Measurements from ENCODE around the gene PTPRD. TPM values are rescaled to one million over a fixed set of nuclear protein-coding genes. Genes with fewer than 3 reads are reported as not detected.
A peak's percentile ranks its signal among the peaks of the same experiment; 100 is the strongest.

PTPRD gene
- total RNA-seq, 1 donor from 2014 or later = 532 TPM

DNA sequence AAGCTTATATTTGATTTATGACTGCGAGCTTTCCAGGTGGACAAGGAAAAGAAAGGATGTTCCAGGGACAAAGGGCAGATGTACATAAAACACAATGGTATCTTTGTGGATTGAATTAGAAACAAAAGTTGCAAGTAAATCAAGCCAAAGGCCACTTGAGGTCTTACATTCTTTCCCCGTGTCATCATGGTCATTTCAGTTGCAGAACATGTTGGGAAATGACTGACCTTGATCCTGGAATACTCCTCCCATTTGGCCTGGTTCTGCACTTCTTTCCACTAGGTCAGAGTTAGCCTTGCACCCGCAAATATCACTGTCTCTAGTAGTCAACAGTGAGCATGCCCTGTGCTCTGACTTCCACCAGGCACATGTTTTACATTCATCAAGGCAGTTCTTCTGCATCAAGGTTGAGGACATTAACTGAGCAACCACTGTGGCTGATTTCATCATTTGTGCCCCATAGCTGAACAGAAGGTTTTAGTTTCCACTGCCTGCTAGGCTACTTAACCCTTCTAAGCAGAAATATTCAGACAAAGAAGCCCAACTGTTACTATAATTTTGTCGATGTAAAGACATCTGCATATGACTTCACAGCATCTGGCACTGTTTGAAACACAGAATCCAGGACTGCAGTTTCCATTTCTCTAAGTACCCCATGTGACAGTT lies 1651.5 kb downstream of the PTPRD start:
- TF ChIP-seq, protein P1, sequence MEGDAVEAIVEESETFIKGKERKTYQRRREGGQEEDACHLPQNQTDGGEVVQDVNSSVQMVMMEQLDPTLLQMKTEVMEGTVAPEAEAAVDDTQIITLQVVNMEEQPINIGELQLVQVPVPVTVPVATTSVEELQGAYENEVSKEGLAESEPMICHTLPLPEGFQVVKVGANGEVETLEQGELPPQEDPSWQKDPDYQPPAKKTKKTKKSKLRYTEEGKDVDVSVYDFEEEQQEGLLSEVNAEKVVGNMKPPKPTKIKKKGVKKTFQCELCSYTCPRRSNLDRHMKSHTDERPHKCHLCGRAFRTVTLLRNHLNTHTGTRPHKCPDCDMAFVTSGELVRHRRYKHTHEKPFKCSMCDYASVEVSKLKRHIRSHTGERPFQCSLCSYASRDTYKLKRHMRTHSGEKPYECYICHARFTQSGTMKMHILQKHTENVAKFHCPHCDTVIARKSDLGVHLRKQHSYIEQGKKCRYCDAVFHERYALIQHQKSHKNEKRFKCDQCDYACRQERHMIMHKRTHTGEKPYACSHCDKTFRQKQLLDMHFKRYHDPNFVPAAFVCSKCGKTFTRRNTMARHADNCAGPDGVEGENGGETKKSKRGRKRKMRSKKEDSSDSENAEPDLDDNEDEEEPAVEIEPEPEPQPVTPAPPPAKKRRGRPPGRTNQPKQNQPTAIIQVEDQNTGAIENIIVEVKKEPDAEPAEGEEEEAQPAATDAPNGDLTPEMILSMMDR (IDR thresholded peaks at IDR 0.05; ENCODE audit: partially characterized antibody, unreplicated experiment) = no peak
- H3K27me3 Mint-ChIP-seq (ENCODE audit: unreplicated experiment) = peaks cover 5% of the 10 kb centered on the region
- H3K4me1 Mint-ChIP-seq (ENCODE audit: low read depth, unreplicated experiment) = peaks cover 7% of the 10 kb centered on the region
- H3K4me3 Mint-ChIP-seq (ENCODE audit: unreplicated experiment) = no peak overlapping the region
- no peaks in the 10 kb centered on the region for H3K36me3 Mint-ChIP-seq (ENCODE audit: unreplicated experiment)
- peaks cover 6% of the 10 kb centered on the region for H3K9me3 Mint-ChIP-seq (ENCODE audit: unreplicated experiment)
- no peak for DNase-seq
- H3K27ac Mint-ChIP-seq (ENCODE audit: unreplicated experiment) = peak overlapping the region; percentile 76

DNA sequence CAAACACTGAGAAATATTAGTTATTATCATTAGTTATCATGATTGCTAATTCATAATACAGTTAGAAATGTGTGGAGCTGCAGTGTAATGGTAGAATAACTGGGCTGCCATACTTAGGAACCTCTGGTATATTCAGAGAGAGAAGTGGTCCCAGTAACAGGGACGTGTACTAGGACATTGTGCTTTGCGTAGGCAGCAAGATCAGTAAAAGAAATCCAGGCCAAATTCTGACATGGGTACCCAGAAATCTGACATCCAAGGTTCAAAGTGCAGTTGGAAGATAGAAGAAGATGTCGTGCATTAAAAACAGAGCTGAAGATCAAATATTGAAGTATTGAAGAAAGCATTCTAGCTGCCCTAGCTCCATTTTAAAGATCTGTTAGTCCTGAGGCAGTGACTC lies 1652.5 kb downstream of the PTPRD start:
- Mint-ChIP-seq H3K9me3 (ENCODE audit: unreplicated experiment) (peaks cover 6% of the 10 kb centered on the region), H3K36me3 (ENCODE audit: unreplicated experiment) (no peaks in the 10 kb centered on the region), H3K4me1 (ENCODE audit: low read depth, unreplicated experiment) (peaks cover 12% of the 10 kb centered on the region), H3K27me3 (ENCODE audit: unreplicated experiment) (peaks cover 5% of the 10 kb centered on the region), H3K27ac (ENCODE audit: unreplicated experiment) (no peak overlapping the region), H3K4me3 (ENCODE audit: unreplicated experiment) (no peak overlapping the region)
- DNase-seq = no peak
- TF ChIP-seq, protein P1 (IDR thresholded peaks at IDR 0.05; ENCODE audit: partially characterized antibody, unreplicated experiment) = no peak

DNA sequence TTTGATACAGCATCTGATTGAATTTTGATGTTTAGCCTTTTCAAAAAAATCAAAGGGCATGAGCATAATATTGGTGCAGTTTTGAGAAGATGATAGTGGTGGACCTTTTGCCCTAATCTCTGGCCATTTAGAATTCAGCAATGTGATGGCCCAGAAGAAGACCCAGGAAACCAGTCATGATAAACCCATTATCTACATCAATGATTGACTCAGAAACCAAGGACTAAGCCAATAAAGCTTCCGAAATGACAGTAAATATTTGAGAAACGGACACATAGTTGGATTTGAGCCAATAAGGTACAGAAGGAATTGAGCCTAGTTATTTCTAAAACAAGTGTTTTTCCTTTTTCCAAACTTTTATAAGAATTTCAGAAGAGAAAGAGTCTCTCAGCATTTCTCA lies 1654.4 kb downstream of the PTPRD start:
- H3K4me3 Mint-ChIP-seq (ENCODE audit: unreplicated experiment) = no peak overlapping the region
- peaks cover 2% of the 10 kb centered on the region for H3K9me3 Mint-ChIP-seq (ENCODE audit: unreplicated experiment)
- no peak overlapping the region for H3K27ac Mint-ChIP-seq (ENCODE audit: unreplicated experiment)
- peaks cover 5% of the 10 kb centered on the region for H3K27me3 Mint-ChIP-seq (ENCODE audit: unreplicated experiment)
- peaks cover 15% of the 10 kb centered on the region for H3K4me1 Mint-ChIP-seq (ENCODE audit: low read depth, unreplicated experiment)
- no peak for DNase-seq
- TF ChIP-seq, protein P1 (IDR thresholded peaks at IDR 0.05; ENCODE audit: partially characterized antibody, unreplicated experiment) = no peak
- no peaks in the 10 kb centered on the region for H3K36me3 Mint-ChIP-seq (ENCODE audit: unreplicated experiment)

DNA sequence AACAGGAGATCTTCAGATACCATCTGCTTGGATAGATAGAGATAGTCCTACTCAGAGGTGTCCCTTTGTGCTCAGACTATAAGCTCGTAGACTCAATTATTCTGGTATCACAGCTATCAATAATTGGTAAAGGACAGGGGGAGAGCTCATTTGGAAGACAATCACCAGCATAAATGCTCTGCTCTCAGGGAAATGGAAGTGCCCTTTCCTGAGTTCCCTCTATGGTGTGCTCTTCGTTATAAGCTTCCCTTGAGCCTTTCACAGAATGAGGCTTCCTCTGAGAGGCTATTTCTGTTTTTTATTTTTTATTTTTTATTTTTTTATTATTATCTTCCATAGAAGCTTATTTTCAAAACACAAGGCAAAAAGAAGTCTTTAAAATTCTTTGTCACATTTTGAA lies 1657.5 kb downstream of the PTPRD start:
- no peak overlapping the region for H3K27ac Mint-ChIP-seq (ENCODE audit: unreplicated experiment)
- H3K4me1 Mint-ChIP-seq (ENCODE audit: low read depth, unreplicated experiment) = peaks cover 9% of the 10 kb centered on the region
- no peaks in the 10 kb centered on the region for H3K36me3 Mint-ChIP-seq (ENCODE audit: unreplicated experiment)
- H3K4me3 Mint-ChIP-seq (ENCODE audit: unreplicated experiment) = no peak overlapping the region
- DNase-seq = no peak
- H3K27me3 Mint-ChIP-seq (ENCODE audit: unreplicated experiment) = peaks cover 2% of the 10 kb centered on the region
- TF ChIP-seq, protein P1 (IDR thresholded peaks at IDR 0.05; ENCODE audit: partially characterized antibody, unreplicated experiment) = no peak
- H3K9me3 Mint-ChIP-seq (ENCODE audit: unreplicated experiment) = no peaks in the 10 kb centered on the region

DNA sequence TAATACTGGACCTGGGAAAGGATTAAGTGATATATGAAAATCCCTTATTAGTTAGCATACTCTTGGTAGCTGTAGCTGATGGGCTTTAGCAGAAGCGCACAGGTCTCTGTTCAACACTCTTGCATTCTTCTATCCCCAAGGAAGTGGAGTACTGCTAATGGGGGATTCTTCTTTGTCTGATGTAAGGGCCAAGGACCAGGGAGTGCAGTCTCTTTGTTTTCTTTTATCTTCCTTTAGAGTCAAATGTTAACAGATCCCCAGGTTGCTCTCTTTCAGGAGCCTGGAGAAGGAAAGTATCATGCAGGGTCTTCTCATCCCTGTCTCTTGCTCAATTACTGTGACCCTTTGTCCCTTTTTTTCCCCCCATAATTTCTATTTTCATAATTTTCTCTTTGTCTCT lies 1666.3 kb downstream of the PTPRD start:
- H3K36me3 Mint-ChIP-seq (ENCODE audit: unreplicated experiment) = no peaks in the 10 kb centered on the region
- peaks cover 3% of the 10 kb centered on the region for H3K9me3 Mint-ChIP-seq (ENCODE audit: unreplicated experiment)
- H3K27ac Mint-ChIP-seq (ENCODE audit: unreplicated experiment) = no peak overlapping the region
- no peak for DNase-seq
- no peak overlapping the region for H3K4me3 Mint-ChIP-seq (ENCODE audit: unreplicated experiment)
- TF ChIP-seq, protein P1 (IDR thresholded peaks at IDR 0.05; ENCODE audit: partially characterized antibody, unreplicated experiment) = no peak
- H3K4me1 Mint-ChIP-seq (ENCODE audit: low read depth, unreplicated experiment) = peaks cover 2% of the 10 kb centered on the region
- H3K27me3 Mint-ChIP-seq (ENCODE audit: unreplicated experiment) = no peaks in the 10 kb centered on the region
